WERI-Rb-1 (cell line): ENCODE results near the gene S100A9.
"Not testable (repeated sequence)": the region's sequence is repeated elsewhere in the genome, so short reads cannot be mapped to it uniquely, and the experiment has no call there.

Source experiments
- DNase-seq: peaks from one replicate; pipeline ENCODE4 v3.0.0-alpha.2; 2020
- H3K27ac ChIP-seq: fragments of 250-450 bp; sonication (Bioruptor Pico); 2 replicates; pipeline ENCODE4 v1.5.1; 2020; ENCODE audit warnings: mild to moderate bottlenecking, moderate library complexity
- H3K27me3 ChIP-seq: fragments of 250-450 bp; sonication (Bioruptor Pico); 2 replicates; pipeline ENCODE4 v1.5.1; 2021; ENCODE audit warnings: mild to moderate bottlenecking, low read depth, moderate library complexity; ENCODE audit not compliant: insufficient read depth, severe bottlenecking
- H3K36me3 ChIP-seq: fragments of 250-450 bp; sonication (Bioruptor Pico); 2 replicates; pipeline ENCODE4 v1.5.1; 2020; ENCODE audit warnings: mild to moderate bottlenecking, moderate library complexity
- H3K4me3 ChIP-seq: 2 replicates; pipeline ENCODE4 v1.5.1; 2011; ENCODE audit warnings: low read depth, mild to moderate bottlenecking, control low read depth, low read length
- H3K9me3 ChIP-seq: fragments of 250-450 bp; sonication (Bioruptor Pico); 2 replicates; pipeline ENCODE4 v1.5.1; 2021; ENCODE audit warnings: mild to moderate bottlenecking, moderate library complexity; ENCODE audit not compliant: severe bottlenecking
- TF ChIP-seq, protein P1 (sequence below): IDR thresholded peaks from 2 replicates; pipeline ENCODE4 v1.5.1; 2011; ENCODE audit warnings: low read depth, mild to moderate bottlenecking, control low read depth, inconsistent platforms, low read length

S100A9 gene

DNA sequence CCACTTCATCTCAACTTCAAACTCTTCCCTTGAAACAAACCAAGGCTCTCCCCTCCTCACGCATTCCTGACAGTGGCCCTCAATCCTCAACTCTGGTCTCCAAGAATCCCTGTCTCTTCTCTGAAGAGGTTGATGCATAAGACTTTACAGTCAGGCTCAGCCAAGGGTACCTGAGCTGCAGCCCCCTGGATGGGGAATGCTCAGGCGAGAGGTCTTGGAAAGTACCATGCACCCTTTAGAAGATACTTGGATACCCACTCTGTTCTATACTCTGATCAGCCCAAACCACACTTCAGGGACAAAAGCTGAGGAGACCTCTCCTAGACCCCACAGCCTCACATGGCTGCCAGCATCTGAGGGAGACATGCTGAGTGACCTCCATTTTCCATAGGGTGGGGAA lies 44.4 kb upstream of the S100A9 start:
- H3K27ac ChIP-seq: no peak overlapping the region
- H3K27me3 ChIP-seq: peaks cover 76% of the 10 kb centered on the region
- H3K4me3 ChIP-seq: no peak overlapping the region
- no peak for DNase-seq
- no peaks in the 10 kb centered on the region for H3K36me3 ChIP-seq
- peaks cover 14% of the 10 kb centered on the region for H3K9me3 ChIP-seq
- TF ChIP-seq, protein P1, sequence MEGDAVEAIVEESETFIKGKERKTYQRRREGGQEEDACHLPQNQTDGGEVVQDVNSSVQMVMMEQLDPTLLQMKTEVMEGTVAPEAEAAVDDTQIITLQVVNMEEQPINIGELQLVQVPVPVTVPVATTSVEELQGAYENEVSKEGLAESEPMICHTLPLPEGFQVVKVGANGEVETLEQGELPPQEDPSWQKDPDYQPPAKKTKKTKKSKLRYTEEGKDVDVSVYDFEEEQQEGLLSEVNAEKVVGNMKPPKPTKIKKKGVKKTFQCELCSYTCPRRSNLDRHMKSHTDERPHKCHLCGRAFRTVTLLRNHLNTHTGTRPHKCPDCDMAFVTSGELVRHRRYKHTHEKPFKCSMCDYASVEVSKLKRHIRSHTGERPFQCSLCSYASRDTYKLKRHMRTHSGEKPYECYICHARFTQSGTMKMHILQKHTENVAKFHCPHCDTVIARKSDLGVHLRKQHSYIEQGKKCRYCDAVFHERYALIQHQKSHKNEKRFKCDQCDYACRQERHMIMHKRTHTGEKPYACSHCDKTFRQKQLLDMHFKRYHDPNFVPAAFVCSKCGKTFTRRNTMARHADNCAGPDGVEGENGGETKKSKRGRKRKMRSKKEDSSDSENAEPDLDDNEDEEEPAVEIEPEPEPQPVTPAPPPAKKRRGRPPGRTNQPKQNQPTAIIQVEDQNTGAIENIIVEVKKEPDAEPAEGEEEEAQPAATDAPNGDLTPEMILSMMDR: no peak

DNA sequence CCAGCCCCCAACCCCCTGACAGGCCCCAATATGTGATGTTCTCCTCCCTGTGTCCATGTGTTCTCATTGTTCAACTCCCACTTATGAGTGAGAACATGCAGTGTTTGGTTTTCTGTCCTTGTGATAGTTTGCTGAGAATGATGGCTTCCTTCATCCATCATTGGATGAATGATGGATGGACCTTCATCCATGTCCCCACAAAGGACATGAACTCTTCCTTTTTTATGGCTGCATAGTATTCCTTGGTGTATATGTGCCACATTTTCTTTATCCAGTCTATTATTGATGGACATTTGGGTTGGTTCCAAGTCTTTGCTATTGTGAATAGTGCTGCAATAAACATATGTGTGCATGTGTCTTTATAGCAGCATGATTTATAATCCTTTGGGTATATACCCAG lies 43.3 kb upstream of the S100A9 start:
- H3K4me3 ChIP-seq, H3K36me3 ChIP-seq, DNase-seq, H3K27ac ChIP-seq: not testable (repeated sequence)
- H3K27me3 ChIP-seq: peaks cover 76% of the 10 kb centered on the region
- H3K9me3 ChIP-seq: peaks cover 16% of the 10 kb centered on the region

DNA sequence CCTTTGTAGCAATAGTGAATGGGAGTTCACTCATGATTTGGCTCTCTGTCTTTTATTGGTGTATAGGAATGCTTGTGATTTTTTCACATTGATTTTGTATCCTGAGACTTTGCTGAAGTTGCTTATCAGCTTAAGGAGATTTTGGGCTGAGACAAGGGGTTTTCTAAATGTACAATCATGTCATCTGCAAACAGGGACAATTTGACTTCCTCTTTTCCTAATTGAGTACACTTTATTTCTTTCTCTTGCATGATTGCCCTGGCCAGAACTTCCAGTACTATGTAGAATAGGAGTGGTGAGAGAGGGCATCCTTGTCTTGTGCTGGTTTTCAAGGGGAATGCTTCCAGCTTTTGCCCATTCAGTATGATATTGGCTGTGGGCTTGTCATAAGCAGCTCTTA lies 41.6 kb upstream of the S100A9 start:
- not testable (repeated sequence) for H3K27ac ChIP-seq, H3K4me3 ChIP-seq, H3K36me3 ChIP-seq, DNase-seq
- Histone ChIP-seq H3K27me3 (peaks cover 75% of the 10 kb centered on the region), H3K9me3 (peaks cover 22% of the 10 kb centered on the region)

DNA sequence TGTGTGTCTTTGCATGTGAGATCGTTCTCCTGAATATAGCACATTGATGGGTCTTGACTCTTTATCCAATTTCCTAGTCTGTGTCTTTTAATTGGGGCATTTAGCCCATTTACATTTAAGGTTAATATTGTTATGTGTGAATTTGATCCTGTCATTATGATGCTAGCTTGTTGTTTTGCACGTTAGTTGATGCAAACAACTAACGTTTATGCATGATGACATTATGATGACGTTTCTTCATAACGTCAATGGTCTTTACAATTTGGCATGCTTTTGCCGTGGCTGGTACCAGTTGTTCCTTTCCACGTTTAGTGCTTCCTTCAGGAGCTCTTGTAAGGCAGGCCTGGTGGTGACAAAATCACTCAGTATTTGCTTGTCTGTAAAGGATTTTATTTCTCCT lies 39.5 kb upstream of the S100A9 start:
- H3K36me3 ChIP-seq, H3K27ac ChIP-seq, H3K4me3 ChIP-seq, DNase-seq: not testable (repeated sequence)
- Histone ChIP-seq H3K27me3 (peaks cover 73% of the 10 kb centered on the region), H3K9me3 (peaks cover 32% of the 10 kb centered on the region)

DNA sequence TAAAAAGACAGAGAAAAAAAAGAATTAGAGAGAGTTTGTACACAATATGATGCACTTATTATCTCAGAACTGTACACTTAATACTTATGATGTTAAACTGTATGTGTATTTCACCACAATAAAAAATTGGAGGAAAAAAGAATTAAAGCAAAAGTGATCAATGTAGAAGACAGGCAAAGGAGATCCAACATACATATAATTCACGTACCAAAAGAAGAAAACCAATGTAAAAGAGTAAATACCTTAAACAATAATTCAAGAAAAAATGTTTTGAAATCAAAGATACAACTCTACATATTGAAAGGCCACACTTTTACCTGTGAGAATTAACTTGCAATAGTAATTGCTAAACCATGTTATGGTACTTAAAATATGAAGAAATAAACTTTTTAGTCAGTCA lies 35.1 kb upstream of the S100A9 start:
- no peaks in the 10 kb centered on the region for H3K36me3 ChIP-seq
- no peak for DNase-seq
- TF ChIP-seq, protein P1: no peak
- H3K4me3 ChIP-seq: no peak overlapping the region
- peaks cover 39% of the 10 kb centered on the region for H3K9me3 ChIP-seq
- H3K27me3 ChIP-seq: peaks cover 88% of the 10 kb centered on the region
- no peak overlapping the region for H3K27ac ChIP-seq

DNA sequence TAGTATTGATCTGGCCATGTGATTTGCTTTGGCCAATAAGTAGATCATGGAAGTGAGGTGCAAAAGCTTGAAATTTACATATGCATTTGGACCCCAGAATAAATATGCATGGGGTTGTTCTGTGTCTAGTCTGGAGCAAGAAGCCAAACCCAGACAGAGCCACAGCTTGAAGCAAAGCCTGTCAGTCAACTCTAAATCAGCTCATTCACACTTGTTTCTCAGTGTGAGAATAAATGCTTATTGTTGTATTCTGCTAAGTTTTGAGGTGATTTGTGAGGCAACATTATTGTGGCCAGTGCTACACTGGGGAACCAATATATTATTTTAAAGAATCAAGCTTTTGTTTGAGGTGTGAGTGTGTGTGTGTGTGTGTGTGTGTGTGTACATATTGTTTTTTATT lies 32.7 kb upstream of the S100A9 start:
- TF ChIP-seq, protein P1: no peak
- Histone ChIP-seq H3K4me3 (no peak overlapping the region), H3K9me3 (peaks cover 40% of the 10 kb centered on the region), H3K27me3 (peaks cover 80% of the 10 kb centered on the region), H3K36me3 (no peaks in the 10 kb centered on the region), H3K27ac (no peak overlapping the region)
- no peak for DNase-seq

DNA sequence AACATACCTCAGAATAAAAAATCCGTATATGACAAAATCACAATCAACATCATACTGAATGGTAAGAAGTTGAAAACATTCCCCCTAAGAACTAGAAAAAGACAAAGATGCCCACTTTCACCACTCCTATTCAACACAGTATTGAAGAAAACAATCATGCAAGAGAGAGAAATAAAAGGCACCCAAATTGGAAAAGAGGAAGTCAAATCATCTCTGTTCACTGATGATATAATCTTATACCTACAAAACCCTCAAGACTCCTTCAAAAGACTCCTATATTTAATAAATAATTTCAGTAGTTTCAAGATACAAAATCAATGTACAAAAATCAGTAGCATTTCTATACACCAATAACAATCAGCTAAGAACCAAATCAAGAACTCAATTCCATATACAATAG lies 23.8 kb upstream of the S100A9 start:
- Histone ChIP-seq H3K9me3 (peaks cover 16% of the 10 kb centered on the region), H3K27me3 (peaks cover 91% of the 10 kb centered on the region), H3K36me3 (no peaks in the 10 kb centered on the region), H3K27ac (no peak overlapping the region), H3K4me3 (no peak overlapping the region)
- TF ChIP-seq, protein P1: no peak
- DNase-seq: no peak

DNA sequence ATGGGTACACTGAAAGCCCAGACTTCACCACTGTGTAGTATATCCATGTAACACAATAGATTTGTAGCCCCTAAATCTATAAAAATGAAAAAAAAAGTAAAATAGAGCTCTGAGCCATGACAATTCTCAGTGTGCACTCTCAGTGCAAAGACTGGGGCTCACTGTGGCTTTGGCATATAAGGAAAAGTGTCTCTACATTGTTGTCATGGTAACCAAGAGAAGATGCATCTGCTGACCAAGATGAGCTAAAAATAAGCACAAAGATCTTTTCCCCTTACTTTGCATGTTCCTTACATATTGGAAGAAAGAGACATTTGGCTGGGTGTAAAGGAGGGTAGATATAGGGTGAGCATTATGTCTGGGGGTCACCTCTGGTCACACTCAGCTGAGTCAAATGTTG lies 21.0 kb upstream of the S100A9 start:
- no peak for DNase-seq
- Histone ChIP-seq H3K27ac (no peak overlapping the region), H3K9me3 (peaks cover 13% of the 10 kb centered on the region), H3K27me3 (peaks cover 88% of the 10 kb centered on the region), H3K36me3 (no peaks in the 10 kb centered on the region), H3K4me3 (no peak overlapping the region)
- TF ChIP-seq, protein P1: no peak
